ENCODE results near the gene MACF1.
"Not testable (repeated sequence)": the region's sequence is repeated elsewhere in the genome, so short reads cannot be mapped to it uniquely, and the experiment has no call there.

The MACF1 gene

DNA sequence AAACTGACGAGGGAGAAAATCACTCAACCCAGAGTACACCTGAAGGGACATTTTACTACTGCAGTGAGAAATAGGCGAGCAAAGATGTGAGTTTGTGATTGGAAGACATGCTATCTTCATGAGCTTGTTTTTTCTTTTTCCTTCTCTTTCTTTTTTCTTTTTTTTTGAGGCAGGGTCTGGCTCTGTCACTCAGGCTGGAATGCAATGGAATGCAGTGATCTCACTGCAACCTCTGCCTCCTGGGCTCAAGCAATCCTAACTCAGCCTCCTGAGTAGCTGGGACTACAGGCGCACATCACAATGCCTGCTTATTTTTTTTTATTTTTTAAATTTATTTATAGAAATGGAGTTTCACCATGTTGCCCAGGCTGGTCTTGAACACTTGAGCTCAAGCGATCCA is 312.3 kb downstream of the MACF1 start:
- DNase-seq (ENCODE audit: low read depth); H3K4me3 ChIP-seq (ENCODE audit: low read depth, low read length); in situ Hi-C loops (cut with HindIII; ENCODE audit: low sequenced_read_pairs): not testable (repeated sequence)

GRCh38 chr1:39517936-39518335 is 313.4 kb downstream of the MACF1 start:
- H3K4me3 ChIP-seq (ENCODE audit: low read depth, low read length); DNase-seq (ENCODE audit: low read depth); in situ Hi-C loops (cut with HindIII; ENCODE audit: low sequenced_read_pairs): not testable (repeated sequence)

GRCh38 chr1:39519376-39519775 is 314.9 kb downstream of the MACF1 start:
- DNase-seq (ENCODE audit: low read depth); H3K4me3 ChIP-seq (ENCODE audit: low read depth, low read length); in situ Hi-C loops (cut with HindIII; ENCODE audit: low sequenced_read_pairs): not testable (repeated sequence)

- in situ Hi-C loops (cut with HindIII; ENCODE audit: low sequenced_read_pairs); DNase-seq (ENCODE audit: low read depth); H3K4me3 ChIP-seq (ENCODE audit: low read depth, low read length): not testable (repeated sequence)
These were observed 317.7 kb downstream of the MACF1 start for GRCh38 chr1:39522221-39522620.

DNA sequence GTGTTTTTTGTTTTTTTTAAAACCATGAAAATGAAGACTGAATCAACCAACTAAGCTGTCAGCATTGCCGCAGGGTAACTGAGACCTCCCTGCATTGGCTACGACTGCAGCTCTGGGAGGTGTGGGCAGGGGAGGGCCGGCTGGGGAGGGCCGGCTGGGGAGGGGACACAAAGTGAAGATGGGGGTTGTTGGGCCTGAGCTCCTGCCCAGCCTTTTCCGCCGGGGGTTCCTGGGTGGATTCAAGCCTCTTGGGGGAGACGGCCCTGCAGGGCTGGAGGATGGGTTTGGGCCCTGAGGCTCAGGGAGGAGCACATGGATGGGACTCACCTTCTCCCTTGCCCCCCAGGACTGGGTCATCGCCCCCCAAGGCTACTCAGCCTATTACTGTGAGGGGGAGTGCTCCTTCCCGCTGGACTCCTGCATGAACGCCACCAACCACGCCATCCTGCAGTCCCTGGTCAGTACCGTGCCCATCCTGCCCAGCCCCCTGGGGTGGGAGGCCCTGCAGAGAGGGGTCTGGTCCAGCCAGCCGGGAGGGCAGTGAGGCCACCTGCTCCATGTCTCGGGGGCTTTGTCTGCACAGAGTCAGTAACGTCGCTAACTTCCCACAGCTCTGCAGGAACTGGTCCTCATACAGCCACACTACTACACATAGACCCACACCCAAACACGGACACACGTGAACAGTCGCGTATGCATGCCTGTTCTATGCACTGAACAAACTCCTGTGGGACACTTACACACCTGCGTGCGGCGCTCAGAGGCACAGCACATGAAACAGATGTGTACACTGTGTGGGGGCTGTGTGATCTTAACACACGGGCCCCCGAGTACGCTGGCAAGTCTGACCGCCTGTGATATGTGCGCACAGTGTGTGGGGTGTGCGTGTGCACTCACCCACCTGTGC is 318.4 kb downstream of the MACF1 start:
- H3K4me3 ChIP-seq (ENCODE audit: low read depth, low read length) = no peak overlapping the region
- TF ChIP-seq CTCF (IDR thresholded peaks at IDR 0.05; ENCODE audit: low read depth, low read length, missing control alignments) = no peak
- DNase-seq (ENCODE audit: low read depth) = no peak
- in situ Hi-C loops (cut with HindIII; ENCODE audit: low sequenced_read_pairs) = no loop called here

DNA sequence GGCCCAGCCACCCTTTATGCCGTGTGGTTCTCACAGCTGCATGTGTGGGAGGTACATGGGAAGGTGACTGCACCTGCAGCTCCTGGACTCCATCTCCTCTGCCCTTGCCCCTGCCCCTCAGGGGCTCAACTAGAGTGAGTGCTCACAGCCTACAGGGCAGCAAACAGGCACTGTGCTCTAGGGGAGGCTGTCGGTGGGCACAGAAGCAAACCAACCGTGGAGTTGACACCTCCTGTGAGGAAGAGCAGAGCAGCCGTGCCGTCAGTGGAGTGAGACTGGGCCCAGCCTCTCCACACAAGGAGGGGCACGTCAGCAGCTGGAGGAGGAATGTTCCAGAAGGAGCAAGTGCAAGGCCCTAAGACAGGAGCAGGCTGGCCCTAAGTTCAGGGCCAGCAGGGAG is 319.7 kb downstream of the MACF1 start:
- no peak for DNase-seq (ENCODE audit: low read depth)
- no peak for TF ChIP-seq CTCF (IDR thresholded peaks at IDR 0.05; ENCODE audit: low read depth, low read length, missing control alignments)
- in situ Hi-C loops (cut with HindIII; ENCODE audit: low sequenced_read_pairs) = no loop called here
- no peak overlapping the region for H3K4me3 ChIP-seq (ENCODE audit: low read depth, low read length)

- DNase-seq (ENCODE audit: low read depth) = no peak
- no peak overlapping the region for H3K4me3 ChIP-seq (ENCODE audit: low read depth, low read length)
- TF ChIP-seq CTCF (IDR thresholded peaks at IDR 0.05; ENCODE audit: low read depth, low read length, missing control alignments) = no peak
- in situ Hi-C loops (cut with HindIII; ENCODE audit: low sequenced_read_pairs) = no loop called here
These were observed 320.3 kb downstream of the MACF1 start for GRCh38 chr1:39524591-39525365.

DNA sequence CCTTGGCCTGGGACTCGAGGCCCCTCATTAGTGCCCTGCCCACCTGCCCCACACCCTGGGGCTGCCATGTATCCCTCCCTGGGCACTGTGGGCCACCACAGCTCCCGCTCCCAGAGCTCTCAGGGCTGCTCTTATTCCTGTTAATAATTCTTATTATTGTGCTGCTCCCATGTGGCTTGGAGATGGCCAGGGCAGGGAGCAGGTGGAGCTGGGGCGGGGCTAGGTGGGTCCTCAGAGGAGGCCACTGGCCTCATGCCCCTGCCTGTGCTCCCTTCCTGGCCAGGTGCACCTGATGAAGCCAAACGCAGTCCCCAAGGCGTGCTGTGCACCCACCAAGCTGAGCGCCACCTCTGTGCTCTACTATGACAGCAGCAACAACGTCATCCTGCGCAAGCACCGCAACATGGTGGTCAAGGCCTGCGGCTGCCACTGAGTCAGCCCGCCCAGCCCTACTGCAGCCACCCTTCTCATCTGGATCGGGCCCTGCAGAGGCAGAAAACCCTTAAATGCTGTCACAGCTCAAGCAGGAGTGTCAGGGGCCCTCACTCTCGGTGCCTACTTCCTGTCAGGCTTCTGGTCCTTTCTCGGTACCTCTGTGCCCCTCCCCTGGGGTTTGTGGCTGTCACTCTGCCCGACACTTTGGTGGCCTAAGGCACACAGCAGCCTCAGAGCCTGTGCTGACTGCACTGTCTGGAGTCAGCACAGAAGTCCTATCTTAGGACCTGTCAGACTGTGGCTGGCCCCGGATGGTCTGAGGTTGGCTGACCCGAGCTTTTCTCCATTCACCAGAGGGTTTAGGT is 321.1 kb downstream of the MACF1 start:
- no peak for DNase-seq (ENCODE audit: low read depth)
- TF ChIP-seq CTCF (IDR thresholded peaks at IDR 0.05; ENCODE audit: low read depth, low read length, missing control alignments) = no peak
- in situ Hi-C loops (cut with HindIII; ENCODE audit: low sequenced_read_pairs) = no loop called here
- no peak overlapping the region for H3K4me3 ChIP-seq (ENCODE audit: low read depth, low read length)
